Upper lobe of left lung (tissue), 4 donors: ENCODE data around the gene GNB1L.

Source experiments
- EP300 ChIP-seq, 4 donors: sonication (generic); formaldehyde crosslinking; IDR thresholded peaks; one replicate each; pipeline ENCODE4 v1.5.1; 2017; ENCODE audit warnings: antibody characterized with exemption in 4 of 4, control low read depth in 2 of 4
- POLR2A ChIP-seq, 4 donors: fragments of 450-650 bp; IDR thresholded peaks; one replicate each; pipeline ENCODE4 v1.5.1; 2016 to 2017; ENCODE audit warnings: antibody characterized with exemption in 4 of 4, mild to moderate bottlenecking in 2 of 4
- POLR2AphosphoS5 ChIP-seq, 2 donors: sonication (generic); formaldehyde crosslinking; IDR thresholded peaks; one replicate each; pipeline ENCODE4 v1.5.1; 2017; ENCODE audit warnings: antibody characterized with exemption in 2 of 2
- TF ChIP-seq, protein P1 (sequence below), 6 experiments: fragments of 450-650 bp in 4 of 6; fragments of 200-600 bp in 2 of 6; sonication (generic) in 2 of 6; IDR thresholded peaks; one replicate each; pipeline ENCODE4 v1.5.1; 2016 to 2019; ENCODE audit warnings: antibody characterized with exemption in 6 of 6

DNA sequence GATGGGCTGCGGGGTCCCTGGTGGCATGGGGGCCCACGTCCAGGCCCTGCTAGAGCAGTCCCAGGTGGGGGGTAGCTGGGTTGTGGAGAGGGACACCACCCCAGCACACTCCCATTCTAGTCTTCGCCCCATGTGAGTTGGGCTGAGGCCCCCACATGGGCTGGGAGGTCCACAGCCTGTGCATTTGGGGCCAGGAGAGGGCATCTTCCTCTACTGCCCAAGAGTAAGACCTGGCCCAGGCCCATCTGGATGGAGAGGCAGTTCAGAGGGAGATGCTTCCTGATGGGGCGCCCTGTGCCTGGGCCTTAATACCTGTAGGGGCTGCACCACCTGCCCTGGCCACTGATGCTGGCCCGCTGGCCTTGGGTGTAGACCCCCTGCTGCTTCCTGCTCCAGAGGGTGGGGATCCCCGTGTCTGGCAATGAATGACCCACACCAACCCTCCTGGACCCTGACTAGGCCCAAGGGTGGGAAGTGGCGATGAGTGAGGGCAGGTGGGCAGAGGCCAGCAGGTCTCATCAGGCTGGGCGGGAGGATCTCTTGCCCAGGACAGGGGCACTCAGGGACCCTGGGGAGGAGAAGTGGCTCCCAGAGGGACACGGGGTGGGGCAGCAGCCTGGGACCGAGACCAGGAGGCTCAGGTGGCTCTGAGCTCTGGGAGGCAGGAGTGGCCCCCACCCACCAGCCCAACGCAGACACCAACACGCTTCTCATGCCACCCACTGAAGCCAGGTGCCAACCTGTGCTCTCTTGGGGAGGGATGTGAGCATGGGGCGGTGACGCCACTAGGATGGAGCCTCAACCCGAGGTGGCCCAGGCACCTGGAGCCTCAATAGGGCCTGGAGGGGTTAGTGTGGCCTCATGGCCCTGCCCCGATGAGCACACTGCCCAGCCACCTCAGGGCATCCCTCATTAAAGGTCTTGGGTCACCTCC, 17.4 kb upstream of the GNB1L start:
- TF ChIP-seq POLR2A (IDR thresholded peaks at IDR 0.05): no peak
- no peak for TF ChIP-seq POLR2AphosphoS5 (IDR thresholded peaks at IDR 0.05)
- TF ChIP-seq, protein P1, sequence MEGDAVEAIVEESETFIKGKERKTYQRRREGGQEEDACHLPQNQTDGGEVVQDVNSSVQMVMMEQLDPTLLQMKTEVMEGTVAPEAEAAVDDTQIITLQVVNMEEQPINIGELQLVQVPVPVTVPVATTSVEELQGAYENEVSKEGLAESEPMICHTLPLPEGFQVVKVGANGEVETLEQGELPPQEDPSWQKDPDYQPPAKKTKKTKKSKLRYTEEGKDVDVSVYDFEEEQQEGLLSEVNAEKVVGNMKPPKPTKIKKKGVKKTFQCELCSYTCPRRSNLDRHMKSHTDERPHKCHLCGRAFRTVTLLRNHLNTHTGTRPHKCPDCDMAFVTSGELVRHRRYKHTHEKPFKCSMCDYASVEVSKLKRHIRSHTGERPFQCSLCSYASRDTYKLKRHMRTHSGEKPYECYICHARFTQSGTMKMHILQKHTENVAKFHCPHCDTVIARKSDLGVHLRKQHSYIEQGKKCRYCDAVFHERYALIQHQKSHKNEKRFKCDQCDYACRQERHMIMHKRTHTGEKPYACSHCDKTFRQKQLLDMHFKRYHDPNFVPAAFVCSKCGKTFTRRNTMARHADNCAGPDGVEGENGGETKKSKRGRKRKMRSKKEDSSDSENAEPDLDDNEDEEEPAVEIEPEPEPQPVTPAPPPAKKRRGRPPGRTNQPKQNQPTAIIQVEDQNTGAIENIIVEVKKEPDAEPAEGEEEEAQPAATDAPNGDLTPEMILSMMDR (IDR thresholded peaks at IDR 0.05): no peak
- TF ChIP-seq EP300 (IDR thresholded peaks at IDR 0.05): no peak
